Muscle of back (tissue), 10 donors: ENCODE measurements around the gene TUBB1. TPM values are rescaled to one million over a fixed set of nuclear protein-coding genes. Genes with fewer than 3 reads are reported as not detected.

Source experiments
- polyA plus RNA-seq, 10 donors: library from polyadenylated mRNA; unstranded; fragments of 120-200 nt; gene quantifications; one replicate each; pipeline ENCODE4 v1.2.1, GENCODE V29; 2013; ENCODE audit not compliant: insufficient read length in 10 of 10

The TUBB1 gene
- polyA plus RNA-seq, 10 donors: 0.32 to 1.4 (median 0.83) TPM

Other genes with a start within 250 kb of the TUBB1 start
- gene GNAS-AS1, start 168.5 kb upstream of the TUBB1 start, polyA plus RNA-seq: 1 to 10 TPM; 1.5 to 4.1 (median 2.1) TPM
- 1,000 to 10,000 TPM; 3,040 to 3,735 (median 3,379) TPM for gene GNAS, start 166.7 kb upstream of the TUBB1 start, polyA plus RNA-seq
- gene NELFCD, start 38.2 kb upstream of the TUBB1 start, polyA plus RNA-seq: 10 to 100 TPM; 46.2 to 80.5 (median 59.5) TPM
- gene CTSZ, start 12.2 kb upstream of the TUBB1 start, polyA plus RNA-seq: 10 to 100 TPM; 58.6 to 98.5 (median 71.9) TPM
- gene ATP5F1E, start 12.9 kb downstream of the TUBB1 start, polyA plus RNA-seq: 100 to 1,000 TPM; 157 to 199 (median 173) TPM
- 10 to 100 TPM; 42.7 to 59.0 (median 51.0) TPM for gene PRELID3B, start 23.4 kb downstream of the TUBB1 start, polyA plus RNA-seq
- gene ZNF831, start 144.4 kb downstream of the TUBB1 start, polyA plus RNA-seq: under 1 TPM; 0.05 to 0.86 (median 0.17) TPM